Measurements from ENCODE around the gene HUNK.

DNA sequence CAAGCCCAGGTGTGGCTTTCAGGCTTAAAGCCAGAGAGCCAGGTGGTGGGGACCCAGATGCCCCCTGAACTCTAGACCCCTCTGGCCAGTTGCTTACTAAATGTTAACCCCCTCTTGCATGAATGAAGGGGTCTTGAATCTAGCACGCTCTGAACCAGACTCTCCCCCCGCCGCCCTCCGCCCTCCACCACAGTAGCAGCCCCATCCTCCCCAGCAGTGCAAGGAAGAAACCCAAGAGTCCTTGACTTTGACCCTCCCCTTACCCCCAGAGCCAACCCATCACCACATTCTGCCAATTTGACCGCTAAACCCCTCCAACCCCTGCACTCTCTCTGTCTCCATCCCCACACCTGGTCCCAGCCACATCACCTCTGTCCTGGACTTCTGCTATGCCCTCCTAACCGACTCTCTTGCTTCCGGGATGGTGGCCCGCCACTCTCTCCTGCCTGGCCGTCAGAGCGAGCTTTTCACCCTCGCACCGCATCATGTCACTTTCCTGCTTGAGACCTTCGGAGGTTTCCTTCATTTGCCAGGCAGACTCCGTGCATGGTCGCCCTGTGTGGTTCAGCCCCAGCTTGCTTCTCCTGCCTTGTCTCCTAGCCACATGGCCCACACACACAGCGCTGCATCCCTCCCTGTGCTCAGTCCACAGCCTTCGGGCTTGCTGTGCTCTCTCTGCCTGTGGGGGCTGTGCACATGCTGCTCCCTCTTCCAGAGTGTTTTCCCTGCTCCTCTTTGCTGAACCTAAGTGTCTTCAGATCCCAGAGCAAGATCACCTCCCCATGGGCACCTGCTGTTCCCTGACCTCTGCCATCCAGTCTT is 113.4 kb downstream of the HUNK start:
- TF ChIP-seq CTCF (IDR thresholded peaks at IDR 0.05; ENCODE audit: poor library complexity), result no peak
- TF ChIP-seq EZH2 (IDR thresholded peaks at IDR 0.05; ENCODE audit: borderline replicate concordance), result no peak
